HG02623 (cell line): ENCODE data around the gene ZNF467.

Experiments used
- ATAC-seq: cut with Tn5 transposase; IDR thresholded peaks from one replicate; pipeline ENCODE4 v1.9.1; 2021; ENCODE audit warnings: moderate library complexity; ENCODE audit not compliant: unreplicated experiment

ZNF467 gene

DNA sequence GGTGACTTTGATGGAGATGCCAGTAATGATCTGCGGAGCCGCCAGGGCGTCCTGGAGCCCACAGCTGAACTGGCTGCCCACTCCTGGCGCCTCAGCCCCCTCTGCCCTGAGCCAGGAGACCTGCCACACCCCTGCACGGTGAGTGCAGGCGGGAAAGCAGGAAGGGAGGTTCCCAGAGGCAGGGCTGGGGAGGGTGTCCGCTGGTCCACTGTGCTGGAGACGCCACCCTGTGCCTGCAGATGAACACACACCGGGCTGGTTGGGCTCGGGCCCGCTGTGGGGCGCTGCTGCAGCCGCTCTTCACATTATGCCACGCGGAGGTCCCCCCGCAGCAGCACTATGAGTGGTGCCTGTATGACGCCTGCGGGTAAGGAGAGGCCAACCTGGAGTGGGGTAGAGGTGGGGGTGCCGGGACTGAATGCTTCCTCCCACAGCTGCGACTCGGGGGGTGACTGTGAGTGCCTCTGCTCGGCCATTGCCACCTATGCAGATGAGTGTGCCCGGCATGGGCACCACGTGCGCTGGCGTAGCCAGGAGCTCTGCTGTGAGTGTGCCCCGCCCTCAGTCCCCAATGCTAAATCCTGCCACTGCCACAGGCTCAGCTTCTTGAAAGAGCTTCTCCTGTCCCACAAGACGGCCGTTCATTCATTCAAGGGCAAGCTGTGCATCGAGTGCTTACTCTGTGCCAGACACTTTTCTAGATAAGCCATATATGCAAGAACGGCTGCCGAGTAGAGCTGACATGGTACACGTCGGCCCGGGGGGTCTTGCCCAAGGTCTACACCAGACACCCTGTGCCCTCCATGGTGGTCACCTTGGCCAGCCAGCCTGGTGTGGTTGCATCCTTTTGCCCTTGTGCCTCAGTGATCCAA is 14.3 kb upstream of the ZNF467 start:
- ATAC-seq = no peak

- ATAC-seq = no peak
Observed at GRCh38 chr7:149785983-149786382, 12.6 kb upstream of the ZNF467 start.

DNA sequence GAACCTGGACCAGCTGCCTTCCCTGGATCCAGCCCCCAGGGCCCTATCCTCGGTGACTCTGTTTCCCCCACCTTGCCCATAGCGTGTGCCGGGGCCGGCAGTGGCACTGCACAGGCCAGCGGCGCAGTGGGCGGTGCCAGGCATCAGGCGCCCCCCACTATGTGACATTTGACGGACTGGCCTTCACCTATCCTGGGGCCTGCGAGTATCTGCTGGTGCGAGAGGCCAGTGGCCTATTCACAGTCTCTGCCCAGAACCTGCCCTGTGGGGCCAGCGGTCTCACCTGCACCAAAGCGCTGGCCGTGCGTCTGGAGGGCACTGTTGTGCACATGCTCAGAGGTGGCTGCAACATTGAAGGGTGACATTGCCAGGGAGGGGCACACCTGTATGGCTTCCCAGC is 12.0 kb upstream of the ZNF467 start:
- ATAC-seq = no peak

GRCh38 chr7:149784251-149784608 is 10.8 kb upstream of the ZNF467 start:
- no peak for ATAC-seq

- no peak for ATAC-seq
Observed at GRCh38 chr7:149783386-149784250, 10.2 kb upstream of the ZNF467 start.

GRCh38 chr7:149782682-149783345 is 9.4 kb upstream of the ZNF467 start:
- no peak for ATAC-seq

DNA sequence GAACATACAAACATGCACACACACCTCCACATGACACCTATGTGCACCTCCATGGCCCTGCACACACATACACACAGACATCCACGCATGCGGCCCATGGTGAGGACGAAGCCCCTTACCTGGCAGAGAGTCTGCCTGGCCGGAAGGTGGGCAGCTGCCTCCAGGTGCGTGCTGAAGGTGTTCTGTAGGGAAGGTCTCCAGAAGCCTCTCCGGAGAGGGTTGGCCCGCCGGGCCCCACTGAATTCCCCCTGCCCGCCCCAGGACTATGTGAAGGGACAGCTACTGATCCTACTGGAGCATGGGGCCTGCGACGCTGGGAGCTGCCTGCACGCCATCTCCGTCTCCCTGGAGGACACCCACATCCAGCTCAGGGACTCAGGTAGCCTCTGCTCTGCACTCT is 8.5 kb upstream of the ZNF467 start:
- no peak for ATAC-seq

DNA sequence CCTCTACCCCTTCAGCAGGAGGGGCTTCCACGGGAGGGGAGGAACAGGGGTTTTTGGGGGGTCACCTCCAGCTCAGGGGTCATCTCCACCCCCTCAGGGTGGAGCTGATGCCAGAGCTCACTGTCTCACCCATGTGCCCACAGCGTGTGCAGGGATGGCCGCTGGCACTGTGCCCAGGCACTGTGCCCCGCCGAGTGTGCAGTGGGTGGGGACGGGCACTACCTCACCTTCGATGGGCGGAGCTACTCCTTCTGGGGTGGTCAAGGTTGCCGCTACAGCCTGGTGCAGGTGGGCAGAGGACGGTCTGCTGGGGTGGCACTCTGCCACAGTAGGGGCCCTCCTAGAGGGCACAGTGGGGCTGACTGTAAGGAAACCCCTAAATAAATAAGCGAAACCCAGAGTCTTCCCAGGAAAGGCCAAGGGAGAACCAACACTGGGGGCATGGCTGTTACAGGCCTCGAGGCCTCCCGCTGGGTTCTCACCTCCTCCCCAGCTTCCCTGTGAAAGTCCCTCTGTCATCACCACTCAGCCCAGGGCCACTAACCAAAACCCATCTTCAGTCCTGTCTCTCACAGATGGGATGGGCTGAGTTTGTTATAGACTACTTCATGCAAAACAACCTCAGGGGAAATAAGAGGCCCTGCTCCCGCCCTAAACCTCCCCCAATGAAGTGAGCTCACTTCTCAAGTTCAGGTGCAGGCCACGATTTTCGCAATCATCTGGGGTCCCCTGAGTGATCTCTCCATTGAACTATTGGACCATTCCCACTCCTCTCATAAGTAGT is 7.4 kb upstream of the ZNF467 start:
- ATAC-seq = no peak

- no peak for ATAC-seq
Observed at GRCh38 chr7:149780056-149780455, 6.7 kb upstream of the ZNF467 start.

GRCh38 chr7:149779502-149779805 is 6.1 kb upstream of the ZNF467 start:
- ATAC-seq = no peak

- ATAC-seq = no peak
Observed at GRCh38 chr7:149778696-149779501, 5.5 kb upstream of the ZNF467 start.

DNA sequence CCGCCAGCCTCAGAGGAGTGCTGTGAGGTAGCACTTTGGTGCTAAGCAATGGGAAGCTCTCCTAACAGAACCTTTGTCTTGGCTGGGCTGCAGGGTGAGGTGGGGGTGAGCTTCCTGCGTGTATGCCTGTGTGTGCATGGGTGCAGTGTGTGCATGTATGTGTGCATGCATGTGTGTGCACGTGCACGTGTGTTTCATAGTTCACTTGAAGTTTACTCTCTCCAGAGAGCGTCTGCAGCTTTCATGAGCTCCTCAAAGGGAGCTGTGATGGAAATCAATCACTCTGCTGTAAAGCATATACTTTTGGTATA is 4.9 kb upstream of the ZNF467 start:
- ATAC-seq = no peak

- no peak for ATAC-seq
Observed at GRCh38 chr7:149777551-149778326, 4.4 kb upstream of the ZNF467 start.

GRCh38 chr7:149776848-149777407 is 3.5 kb upstream of the ZNF467 start:
- no peak for ATAC-seq

GRCh38 chr7:149776289-149776688 is 2.9 kb upstream of the ZNF467 start:
- ATAC-seq = no peak

GRCh38 chr7:149775176-149775556 is 1.8 kb upstream of the ZNF467 start:
- no peak for ATAC-seq

- no peak for ATAC-seq
Observed at GRCh38 chr7:149774237-149775175, 1.1 kb upstream of the ZNF467 start.

GRCh38 chr7:149772956-149773434 is 393 bp downstream of the ZNF467 start:
- ATAC-seq = no peak
